Fibroblast of skin of left quadriceps (primary cell): Measurements from ENCODE around the gene XRN1.
A peak's percentile ranks its signal among the peaks of the same experiment; 100 is the strongest.
"Not testable (repeated sequence)": the region's sequence is repeated elsewhere in the genome, so short reads cannot be mapped to it uniquely, and the experiment has no call there.

ENCODE experiments used
- DNase-seq, 2 experiments: peaks; one replicate each; pipeline ENCODE4 v3.0.0-alpha.2; 2013; ENCODE audit warnings: low read depth in 2 of 2

XRN1 gene

DNA sequence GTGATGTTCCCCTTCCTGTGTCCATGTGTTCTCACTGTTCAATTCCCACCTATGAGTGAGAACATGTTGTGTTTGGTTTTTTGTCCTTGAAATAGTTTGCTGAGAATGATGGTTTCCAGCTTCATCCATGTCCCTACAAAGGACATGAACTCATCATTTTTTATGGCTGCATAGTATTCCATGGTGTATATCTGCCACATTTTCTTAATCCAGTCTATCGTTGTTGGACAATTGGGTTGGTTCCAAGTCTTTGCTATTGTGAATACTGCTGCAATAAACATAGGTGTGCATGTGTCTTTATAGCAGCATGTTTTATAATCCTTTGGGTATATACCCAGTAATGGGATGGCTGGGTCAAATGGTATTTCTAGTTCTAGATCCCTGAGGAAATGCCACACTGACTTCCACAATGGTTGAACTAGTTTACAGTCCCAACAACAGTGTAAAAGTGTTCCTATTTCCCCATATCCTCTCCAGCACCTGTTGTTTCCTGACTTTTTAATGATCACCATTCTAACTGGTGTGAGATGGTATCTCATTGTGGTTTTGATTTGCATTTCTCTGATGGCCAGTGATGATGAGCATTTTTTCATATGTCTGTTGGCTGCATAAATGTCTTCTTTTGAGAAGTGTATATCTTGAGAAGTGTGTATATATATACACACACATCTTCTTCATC lies 123.4 kb downstream of the XRN1 start:
- DNase-seq: not testable (repeated sequence)

DNA sequence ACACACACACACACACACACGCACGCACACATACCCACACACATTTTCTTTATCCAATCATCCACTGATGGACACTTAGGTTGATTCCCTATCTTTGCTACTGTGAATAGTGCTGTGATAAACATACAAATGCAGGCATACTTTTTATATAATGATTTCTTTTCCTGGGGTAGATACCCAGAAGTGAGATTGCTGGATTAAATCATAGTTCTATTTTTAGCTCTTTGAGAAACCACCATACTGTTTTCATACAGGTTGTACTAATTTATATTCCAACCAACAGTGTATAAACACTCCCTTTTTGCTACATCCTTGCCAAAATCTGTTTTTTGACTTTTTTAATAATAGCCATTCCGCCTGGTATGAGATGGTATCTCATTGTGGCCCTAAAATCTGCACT lies 127.9 kb downstream of the XRN1 start:
- no peak for DNase-seq

DNA sequence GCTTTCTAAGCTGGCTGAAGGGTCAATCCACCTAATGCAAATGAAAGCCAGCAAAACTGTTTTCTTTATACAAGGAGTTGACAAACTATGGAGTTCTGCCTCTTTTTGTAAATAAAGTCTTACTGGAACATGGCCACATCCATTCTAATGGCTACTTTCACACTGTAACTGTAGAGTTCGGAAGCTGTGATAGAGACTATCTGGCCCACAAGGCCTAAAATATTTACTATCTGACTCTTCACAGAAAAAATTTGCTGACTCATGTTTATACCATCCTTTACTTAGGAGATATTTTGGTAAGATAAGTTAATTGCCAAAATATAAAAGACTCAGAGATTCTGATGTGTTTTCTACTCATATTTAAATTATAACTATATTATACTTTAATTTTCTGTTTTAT lies 128.7 kb downstream of the XRN1 start:
- DNase-seq: peak; percentile 39 to 41

DNA sequence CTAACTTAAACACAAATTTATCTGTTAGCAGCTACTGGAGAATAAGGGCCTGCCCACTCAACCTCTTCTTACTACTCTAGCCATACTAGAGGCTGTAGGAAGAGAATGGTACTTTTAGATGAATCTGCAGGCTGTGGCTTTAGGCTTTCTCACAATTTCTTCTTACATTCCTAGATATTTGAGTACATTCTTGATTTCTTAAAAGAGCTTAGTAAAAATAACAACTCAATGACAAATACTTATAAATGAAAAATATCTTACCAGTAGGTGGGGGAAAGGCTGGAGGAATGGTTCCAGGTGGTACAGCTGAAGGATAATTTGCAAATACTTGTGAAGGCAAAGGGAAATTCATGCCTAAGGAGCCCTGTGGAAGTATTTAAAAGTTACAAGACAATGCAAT lies 129.5 kb downstream of the XRN1 start:
- peak; percentile 9 to 18 for DNase-seq

DNA sequence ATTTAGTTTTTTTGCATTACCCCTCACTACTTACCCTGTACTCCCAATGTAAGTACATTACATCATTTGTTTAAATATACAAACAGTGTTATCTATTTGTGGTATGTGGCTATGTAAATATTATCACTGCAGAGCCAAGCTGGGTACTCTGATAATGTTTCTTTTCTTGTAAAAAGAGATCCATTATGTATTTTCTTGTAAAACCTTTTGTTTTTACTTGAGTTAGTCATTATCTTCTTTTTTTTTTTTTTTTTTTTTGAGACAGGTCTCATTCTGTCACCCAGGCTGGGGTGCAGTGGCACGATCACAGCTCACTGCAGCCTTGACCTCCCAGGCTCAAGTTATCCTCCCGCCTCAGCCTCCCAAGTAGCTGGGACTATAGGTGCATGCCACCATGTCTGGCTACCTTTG lies 131.9 kb downstream of the XRN1 start:
- not testable (repeated sequence) for DNase-seq

DNA sequence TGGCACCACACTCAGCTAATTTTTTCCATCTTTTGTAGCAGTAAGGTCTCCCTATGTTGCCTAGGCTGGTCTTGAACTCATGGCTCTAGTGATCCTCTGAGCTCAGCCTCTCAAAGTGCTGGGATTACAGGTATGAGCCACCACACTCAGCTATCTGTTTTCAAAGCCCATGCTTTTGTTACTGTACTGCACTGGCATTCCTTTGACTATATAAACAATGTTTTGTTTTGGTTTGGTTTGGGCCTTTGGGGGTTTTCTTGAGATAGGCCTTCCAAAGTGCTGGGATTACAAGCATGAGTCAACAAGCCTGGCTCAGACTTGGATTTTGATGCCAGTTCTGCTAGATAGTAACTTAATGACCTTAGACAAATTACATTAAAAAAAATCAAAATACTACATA lies 132.8 kb downstream of the XRN1 start:
- DNase-seq: peak; percentile 15 to 21

DNA sequence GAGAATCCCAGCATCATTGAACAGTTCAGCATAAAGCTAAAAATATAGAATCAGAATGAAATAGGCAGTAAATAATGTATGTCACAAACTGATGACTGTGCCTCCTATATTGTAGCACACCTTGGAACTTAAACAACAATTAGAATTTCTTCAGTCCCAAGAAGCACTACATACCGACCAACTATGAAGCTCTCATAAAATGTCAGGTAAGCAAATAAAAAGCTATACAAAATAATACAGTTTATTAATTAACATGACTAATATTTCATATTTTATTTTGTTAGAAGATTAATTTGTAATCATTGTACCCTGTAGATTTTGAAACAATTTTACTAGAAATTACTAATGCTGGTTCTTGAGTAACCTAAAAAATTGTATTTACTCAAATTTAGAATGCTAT lies 137.4 kb downstream of the XRN1 start:
- no peak for DNase-seq

DNA sequence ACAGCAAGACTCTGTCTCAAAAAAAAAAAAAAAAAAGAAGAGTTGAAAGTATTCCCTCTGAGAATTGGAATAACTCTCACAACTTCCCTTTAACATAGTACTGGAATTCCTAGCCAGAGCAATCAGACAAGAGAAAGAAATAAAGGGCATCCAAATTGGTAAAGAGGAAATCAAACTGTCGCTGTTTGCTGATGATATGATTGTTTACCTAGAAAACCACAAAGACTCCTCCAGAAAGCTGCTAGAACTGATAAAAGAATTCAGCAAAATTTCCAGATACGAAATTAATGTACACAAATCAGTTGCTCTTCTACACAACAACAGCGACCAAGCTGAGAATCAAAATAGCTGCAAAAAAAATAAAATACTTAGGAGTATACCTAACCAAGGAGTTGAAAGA lies 145.0 kb downstream of the XRN1 start:
- DNase-seq: not testable (repeated sequence)

DNA sequence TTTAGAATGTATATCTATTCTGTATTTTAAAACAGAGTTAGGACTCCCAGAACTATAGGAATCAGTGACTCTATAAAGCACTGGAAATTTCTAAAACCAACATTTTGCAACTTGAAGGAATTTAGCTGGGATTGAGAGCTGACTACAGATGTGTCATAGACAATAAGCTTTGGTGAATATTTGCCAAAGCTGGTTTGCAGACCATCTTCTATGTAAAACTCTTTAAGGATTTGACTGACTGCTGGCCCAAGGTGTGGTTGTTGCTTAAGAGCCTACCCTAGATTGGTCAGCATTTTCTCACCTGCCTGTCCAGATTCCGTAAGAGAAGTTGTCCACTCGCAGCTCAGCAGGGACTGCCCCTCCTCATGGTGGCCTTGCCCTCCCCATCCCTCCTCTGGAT lies 149.2 kb downstream of the XRN1 start:
- no peak for DNase-seq

DNA sequence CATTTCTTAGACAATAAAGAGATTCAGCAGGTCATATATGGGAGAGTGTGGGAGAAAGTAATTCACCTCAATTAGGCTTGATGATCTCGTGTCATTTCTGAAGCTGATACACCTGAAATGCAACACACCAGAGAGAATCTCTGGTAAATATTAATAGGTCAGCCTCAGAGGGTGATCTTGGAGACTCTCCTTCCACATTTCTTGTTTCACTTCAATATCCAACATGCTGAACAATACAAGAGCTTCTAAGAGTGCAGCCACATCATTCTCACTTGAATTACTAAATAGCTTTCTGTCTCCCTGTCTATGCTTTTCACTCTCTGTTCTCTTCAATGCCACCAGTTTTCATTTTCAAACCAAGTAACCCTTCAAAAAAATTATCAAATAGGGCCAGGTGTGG lies 151.3 kb downstream of the XRN1 start:
- DNase-seq: no peak

DNA sequence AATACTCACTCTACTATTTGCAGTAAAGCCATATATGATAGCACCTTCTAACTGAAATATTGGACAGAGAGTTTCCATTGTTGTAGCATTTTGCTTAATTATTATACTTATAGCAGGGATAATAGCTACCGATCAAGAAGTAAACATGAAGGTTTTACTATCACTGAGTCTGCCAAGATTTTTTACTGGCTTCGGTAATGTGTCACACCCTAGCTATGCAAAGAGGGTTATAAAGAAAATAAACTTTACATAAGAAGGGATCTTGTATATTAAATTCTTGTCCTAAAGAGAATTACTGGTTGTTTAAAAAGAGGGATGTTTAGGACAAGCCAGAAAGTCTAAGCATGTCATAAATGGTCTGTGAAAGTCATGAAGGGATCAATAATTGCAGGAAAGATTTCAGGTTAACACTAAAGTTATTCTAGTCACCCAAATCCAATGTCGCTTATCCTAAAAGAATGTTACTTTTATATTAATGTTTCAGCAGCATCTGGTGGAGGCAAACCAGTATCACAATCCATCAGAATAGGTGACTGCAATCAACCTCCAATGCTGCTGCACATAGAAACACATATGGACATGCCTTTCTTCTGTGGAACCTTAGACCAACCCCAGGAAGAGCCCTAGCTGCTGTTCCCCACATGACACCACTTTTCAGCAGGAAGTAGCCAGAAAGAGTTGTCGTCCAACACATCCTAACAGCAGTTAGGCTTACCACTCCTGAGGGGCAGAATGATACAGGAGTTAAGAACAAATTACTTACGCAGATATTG lies 159.8 kb downstream of the XRN1 start:
- no peak for DNase-seq

DNA sequence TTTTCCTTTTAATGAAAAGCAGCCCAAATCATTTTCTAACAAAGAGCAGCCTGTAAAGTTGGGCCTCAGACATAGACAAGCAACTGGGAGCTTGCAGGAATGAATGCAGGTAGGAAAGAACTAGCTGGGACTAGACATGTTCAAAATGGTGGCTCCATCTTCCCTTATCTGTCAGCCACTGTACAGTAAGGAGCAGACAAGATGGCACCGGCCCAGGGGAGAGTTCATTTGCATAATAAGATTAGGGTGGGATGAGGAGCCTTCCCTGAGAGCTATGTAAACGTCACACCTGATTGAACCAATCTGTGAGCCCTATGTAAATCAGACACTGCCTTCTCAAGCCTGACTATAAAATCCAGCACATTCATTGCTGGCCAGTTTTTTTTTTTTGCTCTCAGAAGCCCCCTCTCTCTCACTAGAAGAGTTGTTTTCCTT lies 162.7 kb downstream of the XRN1 start:
- no peak for DNase-seq

DNA sequence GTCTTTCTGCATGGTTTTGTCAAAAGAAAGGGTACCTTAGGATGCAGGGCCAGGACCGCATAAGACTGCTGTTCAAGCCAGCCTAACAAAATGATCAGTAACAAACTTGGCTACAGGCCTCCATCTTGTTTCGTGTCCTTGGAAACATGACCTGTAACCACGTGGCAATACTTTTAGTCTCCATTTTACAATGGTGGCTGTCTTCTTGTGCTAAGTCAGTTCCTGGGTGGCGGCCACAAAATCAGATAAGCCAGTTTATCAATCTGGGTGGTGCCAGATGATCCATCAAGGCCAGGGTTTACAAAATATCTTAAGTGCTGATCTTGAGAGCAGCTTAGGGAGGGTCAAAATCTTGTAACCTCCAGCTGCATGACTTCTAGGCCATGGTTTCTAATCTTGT lies 165.3 kb downstream of the XRN1 start:
- DNase-seq: no peak

DNA sequence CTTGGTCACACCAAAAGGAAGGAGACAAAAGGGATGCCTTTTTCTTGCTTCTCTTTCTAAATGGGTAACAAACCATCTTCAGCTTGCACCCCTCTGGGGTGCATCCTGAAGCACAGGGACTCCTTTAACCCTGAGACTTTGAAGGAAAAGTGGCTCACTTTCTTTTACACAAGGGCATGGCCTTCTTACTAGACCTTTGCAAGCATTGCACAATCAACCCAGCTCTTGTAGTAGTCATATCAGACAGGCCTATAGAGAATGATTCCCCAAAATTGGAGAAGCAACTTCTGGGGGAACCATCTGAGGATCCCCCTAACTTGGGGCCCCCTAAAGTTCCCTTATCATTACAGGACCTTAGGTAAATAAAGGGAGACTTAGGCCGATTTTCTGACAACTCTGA lies 166.4 kb downstream of the XRN1 start:
- DNase-seq: no peak

DNA sequence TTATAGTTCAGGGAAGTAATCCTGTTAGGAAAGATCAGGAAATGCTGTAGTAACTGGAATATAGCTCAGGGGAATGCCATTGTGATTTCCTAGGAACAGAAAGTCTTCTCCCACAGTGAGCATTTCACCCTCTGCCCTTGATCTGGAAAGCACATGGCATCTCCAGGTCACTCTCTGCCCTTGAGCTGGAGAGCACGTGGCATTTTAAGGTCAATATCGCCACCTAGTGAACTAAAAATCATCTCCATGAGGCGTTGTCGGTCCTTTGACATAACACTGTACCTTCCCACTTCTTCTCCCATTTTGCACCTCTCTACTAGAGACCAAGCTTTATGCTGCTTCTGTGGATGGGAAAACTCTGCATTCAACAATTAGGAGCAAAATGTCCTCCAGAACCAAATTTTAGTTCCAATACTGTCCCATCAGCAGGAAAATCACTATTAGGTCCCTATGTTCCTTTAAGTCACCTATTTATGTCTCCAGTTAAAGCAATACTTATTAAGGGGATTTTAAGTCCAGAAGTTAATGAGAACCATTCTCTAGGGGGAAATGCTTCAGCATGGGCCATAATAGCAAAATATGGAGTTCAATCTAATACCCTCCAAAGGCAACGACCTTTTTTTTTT lies 167.8 kb downstream of the XRN1 start:
- DNase-seq: peak; percentile 45 to 53

DNA sequence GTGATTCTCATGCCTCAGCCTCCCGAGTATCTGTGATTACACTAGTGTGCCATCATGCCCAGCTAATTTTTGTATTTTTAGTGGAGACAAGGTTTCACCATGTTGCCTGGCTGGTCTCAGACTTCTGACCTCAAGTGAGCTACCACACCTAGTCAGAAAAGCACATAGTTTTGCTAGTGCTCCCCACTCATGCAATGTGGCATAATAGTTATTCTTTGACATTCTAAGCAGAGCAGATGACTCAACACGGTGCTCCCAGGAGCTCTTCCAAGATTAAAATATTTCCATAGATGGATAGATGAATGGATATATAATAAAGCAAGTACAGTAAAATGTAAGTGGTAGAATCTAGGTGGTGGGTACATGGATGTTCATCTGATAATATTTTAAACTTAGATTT lies 169.4 kb downstream of the XRN1 start:
- DNase-seq: peak in 1 of 2 experiments; percentile 17

DNA sequence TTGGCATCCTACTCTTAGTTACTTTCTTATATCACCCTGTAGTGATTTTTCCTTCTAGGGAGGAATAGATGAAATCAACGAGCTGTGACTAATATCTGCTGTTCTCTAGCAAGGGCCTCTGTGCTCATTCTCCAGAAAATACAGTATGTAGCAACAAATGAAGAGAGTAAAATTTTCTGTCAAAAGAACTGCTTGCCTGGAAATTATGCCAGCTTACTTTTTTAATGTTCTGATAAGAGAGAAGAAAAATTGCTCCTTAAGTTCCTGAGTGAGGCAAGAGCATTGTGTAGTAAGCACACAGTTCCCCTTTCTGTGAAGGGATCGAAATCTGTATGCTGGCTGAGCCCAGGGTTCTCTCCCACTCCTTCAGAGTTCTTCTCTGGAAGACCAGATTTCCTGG lies 171.1 kb downstream of the XRN1 start:
- no peak for DNase-seq

DNA sequence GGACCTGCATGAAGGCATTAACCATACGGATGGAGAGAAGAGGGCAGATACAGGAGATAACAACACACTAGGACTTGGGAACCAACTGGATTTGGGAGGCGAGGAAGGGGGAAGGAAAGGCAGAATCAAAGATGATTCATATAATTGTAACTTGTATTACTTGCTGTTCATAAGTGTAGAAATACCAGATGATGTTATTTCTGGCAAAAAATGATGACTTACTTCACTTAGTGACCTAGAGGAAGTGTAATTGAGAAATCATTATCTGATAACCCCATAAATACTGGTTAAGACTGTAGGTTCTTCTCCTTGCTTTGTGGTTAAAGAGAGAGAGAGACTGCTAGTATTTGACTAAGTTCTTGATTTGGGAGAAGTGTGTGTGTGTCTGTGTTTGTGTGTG lies 172.0 kb downstream of the XRN1 start:
- DNase-seq: peak; percentile 75 to 76

DNA sequence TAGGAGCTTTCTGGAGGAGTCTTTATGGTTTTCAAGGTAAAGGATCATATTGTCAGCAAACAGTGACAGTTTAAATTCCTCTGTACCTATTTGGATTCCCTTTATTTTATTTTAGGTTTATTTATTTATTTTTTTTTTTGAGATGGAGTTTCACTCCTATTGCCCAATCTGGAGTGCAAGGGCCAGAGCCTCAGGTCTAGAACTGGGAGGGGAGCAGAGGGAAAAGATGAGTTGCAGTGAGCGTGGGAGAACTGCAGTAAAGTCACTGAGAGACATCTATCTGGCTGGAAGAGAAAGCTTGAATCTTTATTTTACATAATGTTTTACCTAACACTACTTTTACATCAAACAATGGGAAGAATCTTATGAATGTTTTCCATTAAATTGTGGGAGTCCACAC lies 172.9 kb downstream of the XRN1 start:
- no peak for DNase-seq

DNA sequence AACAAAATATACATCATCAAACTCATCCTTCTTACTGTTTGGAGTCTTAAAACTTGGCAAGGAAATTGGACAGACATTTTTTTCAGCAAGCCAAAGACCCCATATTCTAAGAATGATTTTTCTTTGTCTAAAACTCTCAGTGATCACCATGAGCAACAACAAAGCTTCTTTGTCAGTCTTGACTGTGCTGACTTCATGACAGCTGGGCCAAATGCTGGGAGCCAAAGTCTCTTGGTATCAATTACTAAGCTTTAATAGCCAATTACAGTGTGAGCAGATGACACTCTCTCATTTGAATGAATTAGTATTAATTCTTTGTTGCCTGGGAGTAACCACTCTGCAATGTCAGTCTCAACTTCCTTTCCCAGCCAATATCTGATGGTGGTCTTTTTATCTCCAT lies 174.3 kb downstream of the XRN1 start:
- no peak for DNase-seq

DNA sequence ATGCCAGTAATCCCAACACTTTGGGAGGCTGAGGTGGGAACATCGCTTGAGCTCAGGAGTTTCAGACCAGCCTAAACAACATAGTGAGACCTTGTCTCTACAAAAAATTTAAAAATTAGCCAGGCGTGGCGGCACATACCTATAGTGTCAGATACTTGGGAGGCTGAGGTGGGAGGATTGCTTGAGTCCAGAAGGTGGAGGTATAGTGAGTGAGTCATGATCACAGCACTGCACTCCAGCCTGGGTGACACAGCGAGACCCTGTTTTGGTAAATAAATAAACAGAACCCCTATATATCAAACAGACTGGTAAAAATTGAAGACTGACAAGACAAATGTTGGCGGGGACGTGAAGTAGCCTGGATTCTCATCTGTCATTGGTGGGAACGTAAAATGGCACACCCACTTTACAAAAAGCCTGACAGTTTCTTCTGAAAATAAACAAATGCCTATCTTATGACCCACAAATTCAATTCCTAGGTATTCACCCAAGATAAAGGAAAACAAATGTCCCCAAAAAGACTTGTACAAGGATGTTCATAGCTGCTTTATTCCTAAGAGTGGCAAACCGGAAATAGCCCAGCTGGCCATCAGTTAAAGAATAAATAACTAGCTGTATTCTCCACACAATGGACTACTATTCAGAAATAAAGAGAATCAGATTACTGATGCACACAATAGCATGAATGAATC lies 175.5 kb downstream of the XRN1 start:
- no peak for DNase-seq

DNA sequence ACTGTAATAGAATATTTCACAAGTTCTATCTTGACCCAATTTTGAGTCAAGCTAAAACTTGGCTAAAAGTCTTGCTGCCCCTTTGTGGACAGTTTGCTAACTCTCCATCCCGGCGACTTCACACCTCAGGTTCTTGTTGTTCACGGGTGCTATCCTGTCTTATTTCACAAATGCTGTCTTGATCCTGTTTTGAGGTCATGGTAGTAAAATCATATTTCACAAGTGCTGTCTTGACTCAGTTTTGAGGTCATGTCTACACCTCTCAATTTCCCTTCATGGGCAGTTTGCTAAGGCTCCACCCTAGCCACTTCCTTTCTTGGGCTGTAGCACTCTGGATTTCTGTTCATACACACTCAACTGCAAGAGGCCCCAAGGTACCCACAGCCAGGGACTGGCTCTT lies 177.4 kb downstream of the XRN1 start:
- DNase-seq: no peak
